Measurements from ENCODE around the gene SYT9. TPM values are rescaled to one million over a fixed set of nuclear protein-coding genes. Genes with fewer than 3 reads are reported as not detected.

The SYT9 gene
- total RNA-seq, 1 donor: 0.09 TPM

DNA sequence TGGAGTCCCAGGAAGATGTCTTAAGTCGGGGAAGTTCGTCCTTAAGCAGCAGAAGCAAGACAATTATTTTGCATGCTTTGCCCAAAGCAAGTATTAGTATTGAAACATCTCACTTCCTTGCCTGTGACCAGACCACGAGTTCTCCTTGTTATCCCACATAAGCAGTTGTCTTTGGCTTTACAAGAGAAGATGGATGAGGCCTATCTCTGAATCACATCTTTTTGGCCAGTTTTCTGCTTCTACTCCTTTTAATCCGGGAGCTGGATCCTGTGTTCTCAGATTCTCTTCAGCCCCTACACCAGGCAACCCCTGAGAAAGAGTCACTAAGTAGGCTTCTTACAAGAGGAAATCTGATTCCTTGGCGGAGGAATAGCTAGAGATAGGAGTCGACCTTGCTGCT is 2.1 kb downstream of the SYT9 start:
- DNase-seq (ENCODE audit: low read depth): no peak
- TF ChIP-seq CTCF (IDR thresholded peaks at IDR 0.05; ENCODE audit: insufficient read depth, low read length): no peak
- H3K4me3 ChIP-seq (ENCODE audit: low read depth, low read length): no peak overlapping the region

DNA sequence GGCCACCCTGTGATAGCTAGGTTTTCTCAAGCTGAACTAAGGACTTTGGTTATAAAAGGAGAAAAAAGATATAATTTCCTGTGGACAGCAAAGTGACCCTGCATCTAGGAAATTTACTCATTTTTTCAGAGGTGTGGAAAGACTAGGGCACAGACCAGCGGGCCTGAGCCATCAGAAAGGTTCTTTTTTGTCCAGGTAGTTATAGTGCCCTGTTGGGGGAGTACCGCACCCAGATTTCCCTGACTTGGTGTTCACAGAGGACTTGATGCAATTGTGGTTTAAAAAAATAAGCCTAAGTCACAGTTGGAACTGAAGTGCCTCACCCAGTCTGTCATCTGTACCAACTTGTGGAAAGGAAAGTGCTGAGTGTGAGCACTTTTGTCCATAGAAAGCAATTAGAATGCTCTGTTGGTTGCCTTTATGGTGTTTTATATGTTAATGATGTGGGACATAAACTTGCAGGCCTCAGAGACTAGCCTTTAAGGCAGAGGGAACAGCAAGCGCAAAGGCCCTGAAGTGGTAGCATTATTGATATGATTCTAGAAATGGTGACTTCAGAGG is 3.1 kb downstream of the SYT9 start:
- H3K4me3 ChIP-seq (ENCODE audit: low read depth, low read length): no peak overlapping the region
- no peak for DNase-seq (ENCODE audit: low read depth)
- no peak for TF ChIP-seq CTCF (IDR thresholded peaks at IDR 0.05; ENCODE audit: insufficient read depth, low read length)

- no peak for DNase-seq (ENCODE audit: low read depth)
Measured at GRCh38 chr11:7256943-7257342, 5.2 kb downstream of the SYT9 start.

DNA sequence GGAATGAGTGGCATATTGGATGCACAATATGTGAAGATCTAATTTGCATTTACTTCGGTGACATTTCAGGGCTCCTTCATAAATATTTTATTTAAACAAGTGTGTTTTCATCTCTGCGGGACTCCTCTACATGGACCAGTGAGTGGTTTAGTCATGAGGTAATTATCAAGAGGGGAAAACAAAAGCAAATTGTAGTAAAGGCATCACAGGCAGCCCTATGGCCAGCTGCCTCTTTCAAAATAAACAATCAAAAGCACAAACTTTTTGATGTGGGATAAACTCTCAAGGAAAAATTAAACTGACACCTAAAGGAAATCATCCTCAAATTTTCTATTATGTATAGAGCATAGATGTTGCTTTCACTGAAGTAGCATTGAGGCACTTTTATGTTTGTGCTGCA is 6.0 kb downstream of the SYT9 start:
- no peak for TF ChIP-seq CTCF (IDR thresholded peaks at IDR 0.05; ENCODE audit: insufficient read depth, low read length)
- DNase-seq (ENCODE audit: low read depth): no peak

More at GRCh38 chr11:7256943-7257342, 5.2 kb downstream of the SYT9 start:
- no peak overlapping the region for H3K4me3 ChIP-seq (ENCODE audit: low read depth, low read length)
- no peak for TF ChIP-seq CTCF (IDR thresholded peaks at IDR 0.05; ENCODE audit: insufficient read depth, low read length)

DNA sequence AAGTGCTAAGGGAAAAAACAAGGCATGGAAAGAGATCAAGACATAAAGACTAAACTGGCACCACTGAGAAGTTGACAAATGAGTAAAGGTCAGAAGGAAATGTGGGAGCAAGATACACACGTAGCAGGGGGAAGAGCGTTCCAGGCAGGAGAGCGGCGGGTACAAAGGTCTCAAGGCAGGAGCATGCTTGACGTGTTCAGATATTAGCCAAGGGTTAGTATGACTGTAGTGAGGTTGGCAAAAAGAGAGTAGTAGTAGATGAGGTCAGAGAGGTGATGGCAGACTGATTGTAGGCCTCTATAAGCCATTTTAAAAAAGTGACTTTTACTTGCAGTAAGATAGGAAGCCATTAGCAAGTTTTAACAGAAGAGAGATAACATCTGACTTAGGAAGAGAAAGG is 9.9 kb downstream of the SYT9 start:
- no peak for TF ChIP-seq CTCF (IDR thresholded peaks at IDR 0.05; ENCODE audit: insufficient read depth, low read length)
- no peak overlapping the region for H3K4me3 ChIP-seq (ENCODE audit: low read depth, low read length)
- no peak for DNase-seq (ENCODE audit: low read depth)

More for the DNA sequence above, 6.0 kb downstream of the SYT9 start:
- no peak overlapping the region for H3K4me3 ChIP-seq (ENCODE audit: low read depth, low read length)

DNA sequence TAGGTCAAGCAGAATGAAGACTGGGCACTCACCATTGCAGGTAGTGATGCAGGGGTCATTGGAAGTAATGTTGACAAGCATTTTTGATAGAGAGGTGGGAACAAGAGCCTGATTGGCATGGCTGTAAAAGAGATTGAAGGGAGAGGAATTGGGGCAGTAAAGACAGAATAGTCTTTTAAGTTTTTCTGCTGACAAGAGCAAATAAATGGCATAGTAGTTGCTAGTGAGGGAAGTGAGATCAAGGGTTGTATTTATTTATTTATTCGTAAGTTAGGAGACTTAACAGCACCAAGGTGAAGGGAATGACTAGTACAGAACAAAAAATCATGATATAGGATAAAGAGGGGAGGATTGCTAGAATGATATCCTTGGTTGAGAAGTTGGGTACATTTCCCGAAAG is 11.0 kb downstream of the SYT9 start:
- no peak overlapping the region for H3K4me3 ChIP-seq (ENCODE audit: low read depth, low read length)
- DNase-seq (ENCODE audit: low read depth): no peak
- no peak for TF ChIP-seq CTCF (IDR thresholded peaks at IDR 0.05; ENCODE audit: insufficient read depth, low read length)

DNA sequence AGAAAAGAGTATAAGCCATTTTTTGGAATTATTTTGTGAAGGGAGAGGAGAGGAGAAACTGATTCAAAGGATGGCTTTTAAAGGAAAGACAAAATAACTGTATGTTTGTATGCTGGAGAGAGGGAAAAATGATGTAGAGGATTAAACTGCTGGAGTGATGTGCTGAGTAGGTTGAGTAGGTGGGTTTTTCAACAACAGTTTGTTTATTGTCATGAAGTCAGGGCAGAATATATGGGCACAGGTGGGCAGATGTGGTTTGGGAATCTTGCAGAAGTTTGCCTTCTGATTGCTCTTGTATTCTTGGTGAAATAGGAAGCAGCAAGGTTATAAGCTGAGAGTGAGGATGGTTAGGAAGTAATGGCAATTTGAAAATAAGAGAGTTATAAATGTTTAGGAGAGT is 12.1 kb downstream of the SYT9 start:
- H3K4me3 ChIP-seq (ENCODE audit: low read depth, low read length): no peak overlapping the region
- no peak for TF ChIP-seq CTCF (IDR thresholded peaks at IDR 0.05; ENCODE audit: insufficient read depth, low read length)
- DNase-seq (ENCODE audit: low read depth): no peak

Measured in fibroblast of the aortic adventitia (primary cell).